ENCODE measurements around the gene NFIA. TPM values are rescaled to one million over a fixed set of nuclear protein-coding genes. Genes with fewer than 3 reads are reported as not detected.

NFIA gene
- total RNA-seq: 1 to 10 TPM; 5.0 to 5.2 TPM
- total RNA-seq: 10.9 to 13.1 reads per million in 2 donors

GRCh38 chr1:61082311-61083012, at the start of gene NFIA:
Gene NFIA (plus strand): TSS chr1:61082561.
- Mint-ChIP-seq H3K4me3 (peak within 1 kb of the TSS; percentile 94), H3K27me3 (peaks cover 6% of the 10 kb centered on the region), H3K4me1 (peaks cover 28% of the 10 kb centered on the region), H3K27ac (peak within 1 kb of the TSS; percentile 82), H3K36me3 (ENCODE audit: low read depth) (peaks cover 2% of the 10 kb centered on the region)
- ATAC-seq (peak; percentile 21), DNase-seq (peak in 2 of 3 donors; percentile 21 to 29)
- no peaks in the 10 kb centered on the region for H3K9me3 ChIP-seq (ENCODE audit: control insufficient read depth, low read length, poor library complexity, severe bottlenecking)

- Mint-ChIP-seq H3K4me1 (no peaks in the 10 kb centered on the region), H3K27me3 (peaks cover 23% of the 10 kb centered on the region), H3K27ac (no peak overlapping the region), H3K4me3 (no peak overlapping the region), H3K36me3 (ENCODE audit: low read depth) (peaks cover 2% of the 10 kb centered on the region)
- ATAC-seq: no peak
- H3K9me3 ChIP-seq (ENCODE audit: control insufficient read depth, low read length, poor library complexity, severe bottlenecking): no peaks in the 10 kb centered on the region
- DNase-seq: no peak
These were observed 46.5 kb upstream of the NFIA start for GRCh38 chr1:61035880-61036279.

GRCh38 chr1:61042466-61043009, 39.8 kb upstream of the NFIA start:
- Mint-ChIP-seq H3K4me1 (peaks cover 3% of the 10 kb centered on the region), H3K4me3 (peak overlapping the region; percentile 50), H3K27ac (no peak overlapping the region)

GRCh38 chr1:61043010-61043820, 39.1 kb upstream of the NFIA start:
- Mint-ChIP-seq H3K4me1 (peaks cover 3% of the 10 kb centered on the region), H3K27ac (no peak overlapping the region), H3K4me3 (peak overlapping the region; percentile 50), H3K27me3 (peaks cover 48% of the 10 kb centered on the region), H3K36me3 (ENCODE audit: low read depth) (peaks cover 2% of the 10 kb centered on the region)
- peak; percentile 98 for ATAC-seq
- DNase-seq: peak; percentile 61 to 87 (median 66)
- H3K9me3 ChIP-seq (ENCODE audit: control insufficient read depth, low read length, poor library complexity, severe bottlenecking): no peaks in the 10 kb centered on the region

More at GRCh38 chr1:61042466-61043009, 39.8 kb upstream of the NFIA start:
- ATAC-seq: no peak
- DNase-seq: no peak
- peaks cover 2% of the 10 kb centered on the region for H3K36me3 Mint-ChIP-seq (ENCODE audit: low read depth)
- H3K27me3 Mint-ChIP-seq: peaks cover 50% of the 10 kb centered on the region
- no peaks in the 10 kb centered on the region for H3K9me3 ChIP-seq (ENCODE audit: control insufficient read depth, low read length, poor library complexity, severe bottlenecking)

- Mint-ChIP-seq H3K36me3 (ENCODE audit: low read depth) (no peaks in the 10 kb centered on the region), H3K27me3 (peaks cover 33% of the 10 kb centered on the region), H3K27ac (no peak overlapping the region), H3K4me3 (no peak overlapping the region), H3K4me1 (peaks cover 5% of the 10 kb centered on the region)
- no peaks in the 10 kb centered on the region for H3K9me3 ChIP-seq (ENCODE audit: control insufficient read depth, low read length, poor library complexity, severe bottlenecking)
- ATAC-seq (no peak), DNase-seq (no peak)
These were observed 35.9 kb upstream of the NFIA start for GRCh38 chr1:61046434-61046833.

- DNase-seq (no peak), ATAC-seq (no peak)
- no peaks in the 10 kb centered on the region for H3K9me3 ChIP-seq (ENCODE audit: control insufficient read depth, low read length, poor library complexity, severe bottlenecking)
- H3K4me3 Mint-ChIP-seq: no peak overlapping the region
- peaks cover 35% of the 10 kb centered on the region for H3K27me3 Mint-ChIP-seq
- H3K27ac Mint-ChIP-seq: no peak overlapping the region
- H3K4me1 Mint-ChIP-seq: peaks cover 5% of the 10 kb centered on the region
- H3K36me3 Mint-ChIP-seq (ENCODE audit: low read depth): no peaks in the 10 kb centered on the region
These were observed 35.3 kb upstream of the NFIA start for GRCh38 chr1:61047061-61047460.

GRCh38 chr1:61049850-61050540, 32.4 kb upstream of the NFIA start:
- peaks cover 18% of the 10 kb centered on the region for H3K4me1 Mint-ChIP-seq
- ATAC-seq: peak; percentile 89
- H3K4me3 Mint-ChIP-seq: peak overlapping the region; percentile 87
- H3K9me3 ChIP-seq (ENCODE audit: control insufficient read depth, low read length, poor library complexity, severe bottlenecking): no peaks in the 10 kb centered on the region
- no peak overlapping the region for H3K27ac Mint-ChIP-seq
- H3K27me3 Mint-ChIP-seq: peaks cover 40% of the 10 kb centered on the region
- peaks cover 2% of the 10 kb centered on the region for H3K36me3 Mint-ChIP-seq (ENCODE audit: low read depth)
- DNase-seq: peak; percentile 74 to 93 (median 77)

GRCh38 chr1:61050541-61051442, 31.6 kb upstream of the NFIA start:
- Mint-ChIP-seq H3K27me3 (peaks cover 42% of the 10 kb centered on the region), H3K27ac (peak overlapping the region; percentile 45), H3K4me1 (peaks cover 18% of the 10 kb centered on the region), H3K36me3 (ENCODE audit: low read depth) (peaks cover 2% of the 10 kb centered on the region), H3K4me3 (peak overlapping the region; percentile 87)
- DNase-seq: peak in 2 of 3 donors; percentile 19 to 27
- ATAC-seq: peak; percentile 35
- no peaks in the 10 kb centered on the region for H3K9me3 ChIP-seq (ENCODE audit: control insufficient read depth, low read length, poor library complexity, severe bottlenecking)

GRCh38 chr1:61051443-61051718, 31.0 kb upstream of the NFIA start:
- Mint-ChIP-seq H3K4me1 (peaks cover 18% of the 10 kb centered on the region), H3K4me3 (peak overlapping the region; percentile 87)

GRCh38 chr1:61051719-61052394, 30.5 kb upstream of the NFIA start:
- Mint-ChIP-seq H3K4me1 (peaks cover 18% of the 10 kb centered on the region), H3K4me3 (no peak overlapping the region), H3K36me3 (ENCODE audit: low read depth) (peaks cover 2% of the 10 kb centered on the region), H3K27ac (peak overlapping the region; percentile 45), H3K27me3 (peaks cover 35% of the 10 kb centered on the region)
- ATAC-seq (no peak), DNase-seq (no peak)
- no peaks in the 10 kb centered on the region for H3K9me3 ChIP-seq (ENCODE audit: control insufficient read depth, low read length, poor library complexity, severe bottlenecking)

More at GRCh38 chr1:61051443-61051718, 31.0 kb upstream of the NFIA start:
- peak overlapping the region; percentile 45 for H3K27ac Mint-ChIP-seq
- peaks cover 38% of the 10 kb centered on the region for H3K27me3 Mint-ChIP-seq
- no peak for DNase-seq
- H3K9me3 ChIP-seq (ENCODE audit: control insufficient read depth, low read length, poor library complexity, severe bottlenecking): no peaks in the 10 kb centered on the region
- no peak for ATAC-seq
- H3K36me3 Mint-ChIP-seq (ENCODE audit: low read depth): peaks cover 2% of the 10 kb centered on the region

GRCh38 chr1:61052395-61053225, 29.8 kb upstream of the NFIA start:
- H3K36me3 Mint-ChIP-seq (ENCODE audit: low read depth): peaks cover 2% of the 10 kb centered on the region
- ATAC-seq (no peak), DNase-seq (no peak)
- H3K27ac Mint-ChIP-seq: no peak overlapping the region
- peaks cover 21% of the 10 kb centered on the region for H3K4me1 Mint-ChIP-seq
- H3K4me3 Mint-ChIP-seq: peak overlapping the region; percentile 86
- no peaks in the 10 kb centered on the region for H3K9me3 ChIP-seq (ENCODE audit: control insufficient read depth, low read length, poor library complexity, severe bottlenecking)
- H3K27me3 Mint-ChIP-seq: peaks cover 35% of the 10 kb centered on the region

All from T-helper 17 cell (primary cell).